ENCODE measurements around the gene DSCAML1.

Gene DSCAML1

DNA sequence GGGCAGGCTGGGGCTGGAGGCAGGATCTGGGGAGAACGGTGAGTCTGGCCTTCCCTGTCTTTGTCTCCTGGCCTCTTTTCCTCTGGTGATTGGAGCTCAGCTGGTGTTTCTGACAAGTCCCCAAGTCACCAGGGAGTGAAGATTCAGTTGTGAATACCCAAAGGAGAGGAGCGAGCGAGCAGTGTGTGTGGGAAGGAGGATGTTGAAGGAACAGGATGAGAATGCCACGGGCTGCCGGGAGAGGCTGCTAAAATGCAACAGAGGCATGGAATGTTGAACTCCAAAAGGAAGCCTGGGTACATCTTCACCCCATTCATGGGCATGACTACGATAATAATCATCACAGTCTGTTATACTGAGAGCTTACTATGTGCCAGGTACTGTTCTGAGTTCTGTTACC is 306.1 kb downstream of the DSCAML1 start:
- peak overlapping the region; percentile 54 to 77 (median 70); a peak in 21 of 22 replicates for H3K4me2 ChIP-seq
- peak overlapping the region in 3 of 11 experiments; percentile 1 to 39 (median 29); a peak in 3 of 22 replicates for H3K9ac ChIP-seq
- no peak overlapping the region for H3K27ac ChIP-seq
- H4K20me1 ChIP-seq, result 0 out of 22 replicates have a peak, but pooled peaks cover 0 to 7% (median 0%) of the 10 kb centered on the region in 11 experiments
- no peak overlapping the region for H3K4me3 ChIP-seq
- no peak for TF ChIP-seq Cebpa-rat (IDR thresholded peaks at IDR 0.05)
- no peaks in the 10 kb centered on the region for H3K36me3 ChIP-seq
- H3K27me3 ChIP-seq, result peaks cover 0 to 16% (median 10%) of the 10 kb centered on the region in 11 experiments; a peak in 14 of 22 replicates
- peaks cover 21 to 64% (median 48%) of the 10 kb centered on the region in 10 experiments for H3K4me1 ChIP-seq
- H3K9me3 ChIP-seq (replicated peaks in 1 of 11), result peaks cover 0 to 6% (median 0%) of the 10 kb centered on the region in 11 experiments; a peak in 1 of 22 replicates

DNA sequence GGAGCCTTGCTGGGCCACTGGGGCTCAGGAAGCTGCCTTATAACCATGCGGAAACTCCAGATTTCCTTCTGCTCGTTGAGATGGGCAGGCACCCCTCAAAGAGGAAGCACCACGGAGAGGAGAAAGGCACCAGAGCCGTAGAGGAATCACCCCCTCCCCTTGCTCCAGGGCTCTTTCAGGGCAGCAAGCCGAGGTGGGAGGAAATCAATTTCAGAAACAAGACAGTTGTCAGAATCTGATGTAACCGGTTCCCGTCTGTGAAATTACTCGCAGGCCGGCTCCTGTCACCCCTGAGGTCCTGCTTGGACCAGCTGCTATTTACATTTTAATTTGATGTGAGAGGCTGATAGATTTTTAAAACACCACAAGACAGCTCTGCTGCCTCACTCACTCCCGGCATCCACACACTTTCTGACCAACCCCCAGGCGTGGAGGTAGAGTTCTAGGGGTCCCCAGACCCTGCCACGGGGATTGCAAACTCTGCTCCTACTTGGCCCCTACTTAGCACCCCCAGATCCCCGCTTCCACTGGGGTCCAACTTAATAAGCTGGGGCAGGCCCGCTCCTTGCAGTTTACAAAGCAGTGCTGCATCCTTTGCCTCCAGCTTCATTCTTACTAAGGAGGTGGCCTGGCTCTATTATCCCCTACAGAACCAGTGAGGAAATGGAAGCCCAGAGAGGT is 306.9 kb downstream of the DSCAML1 start:
- peaks cover 0 to 16% (median 10%) of the 10 kb centered on the region in 11 experiments; a peak in 14 of 22 replicates for H3K27me3 ChIP-seq
- H4K20me1 ChIP-seq, result 0 out of 22 replicates have a peak, but pooled peaks cover 0 to 7% (median 0%) of the 10 kb centered on the region in 11 experiments
- H3K4me1 ChIP-seq, result peaks cover 21 to 62% (median 48%) of the 10 kb centered on the region in 10 experiments
- no peaks in the 10 kb centered on the region for H3K36me3 ChIP-seq
- TF ChIP-seq Cebpa-rat (IDR thresholded peaks at IDR 0.05), result no peak
- peak overlapping the region; percentile 54 to 77 (median 70) for H3K4me2 ChIP-seq
- peak overlapping the region in 3 of 11 experiments; percentile 1 to 39 (median 29); a peak in 4 of 22 replicates for H3K9ac ChIP-seq
- peak overlapping the region in 2 of 11 experiments; percentile 1 to 34; a peak in 2 of 22 replicates for H3K27ac ChIP-seq
- 0 out of 20 replicates have a peak overlapping the region, but pooled peaks of 1 of the 10 experiments have one; percentile 13 for H3K4me3 ChIP-seq
- H3K9me3 ChIP-seq (replicated peaks in 1 of 11), result peaks cover 0 to 6% (median 0%) of the 10 kb centered on the region in 11 experiments; a peak in 1 of 22 replicates

DNA sequence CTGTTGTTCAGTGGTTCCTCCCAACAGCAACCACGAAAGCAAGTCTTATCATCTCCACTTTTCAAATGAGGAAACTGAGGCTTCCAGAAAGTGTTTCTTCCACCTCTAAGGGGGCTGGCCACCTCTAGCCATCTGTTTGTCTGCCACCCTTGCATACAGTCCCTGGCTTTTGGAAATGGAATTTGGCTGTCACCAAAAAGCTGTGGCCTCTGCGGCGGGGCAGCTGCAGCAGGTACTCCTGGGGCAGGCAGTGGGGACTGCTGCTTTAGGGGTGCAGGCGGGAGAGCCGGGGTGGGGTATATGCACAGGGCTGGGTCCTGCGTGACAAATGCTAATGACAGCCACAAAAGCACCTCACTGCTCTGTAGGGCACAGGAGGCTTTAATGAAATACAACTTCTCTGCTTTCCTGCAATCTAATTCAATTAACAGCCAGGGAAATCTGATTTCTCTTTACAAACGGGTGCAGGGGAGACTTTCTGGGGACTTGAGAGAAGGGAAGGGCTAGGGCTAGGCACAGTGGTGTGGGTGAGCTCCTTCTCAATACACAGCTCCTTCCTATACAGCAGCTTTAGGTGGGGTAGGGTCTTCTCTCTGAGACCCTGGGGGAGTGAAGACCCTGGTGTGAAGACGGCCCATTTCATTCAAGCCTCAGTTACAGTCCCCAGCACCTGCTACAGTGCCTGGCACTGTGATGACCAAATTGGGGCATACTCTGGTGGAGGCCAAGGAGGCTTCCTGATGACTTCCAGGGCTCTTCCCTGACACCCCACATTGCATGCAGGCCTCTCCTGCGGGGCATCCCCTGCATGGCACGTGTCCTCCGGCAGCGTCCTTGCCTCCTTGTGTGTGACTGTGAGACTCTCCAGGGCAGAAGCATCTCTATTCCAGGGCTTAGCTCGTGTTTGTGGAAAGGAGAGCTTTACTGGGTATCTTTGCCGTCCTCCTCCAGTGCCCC is 307.7 kb downstream of the DSCAML1 start:
- no peak for TF ChIP-seq Cebpa-rat (IDR thresholded peaks at IDR 0.05)
- Histone ChIP-seq H3K9ac (peak overlapping the region in 2 of 11 experiments; percentile 29 to 39; a peak in 3 of 22 replicates), H3K4me1 (peaks cover 21 to 57% (median 48%) of the 10 kb centered on the region in 10 experiments), H3K4me3 (no peak overlapping the region), H3K27me3 (peaks cover 0 to 16% (median 10%) of the 10 kb centered on the region in 11 experiments; a peak in 14 of 22 replicates), H3K27ac (no peak overlapping the region), H3K9me3 (replicated peaks in 1 of 11) (peaks cover 0 to 6% (median 0%) of the 10 kb centered on the region in 11 experiments; a peak in 1 of 22 replicates), H4K20me1 (0 out of 22 replicates have a peak, but pooled peaks cover 0 to 7% (median 0%) of the 10 kb centered on the region in 11 experiments), H3K36me3 (no peaks in the 10 kb centered on the region), H3K4me2 (peak overlapping the region; percentile 54 to 77 (median 70))

DNA sequence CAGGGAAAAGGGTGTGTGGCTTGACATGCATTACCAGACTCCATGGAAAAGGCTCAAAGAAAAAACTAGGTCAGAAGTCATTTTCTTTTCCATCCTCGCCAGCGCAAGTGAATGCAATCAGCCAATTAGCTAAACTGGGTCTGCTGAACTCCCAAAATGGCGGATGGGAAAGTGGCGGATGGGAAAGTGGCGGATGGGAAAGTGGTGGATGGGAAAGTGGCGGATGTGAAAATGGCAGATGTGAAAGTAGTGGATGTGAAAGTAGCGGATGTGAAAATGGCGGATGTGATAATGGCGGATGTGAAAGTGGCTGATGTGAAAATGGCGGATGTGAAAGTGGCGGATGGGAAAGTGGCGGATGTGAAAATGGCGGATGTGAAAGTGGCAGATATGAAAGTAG is 311.0 kb downstream of the DSCAML1 start:
- 0 out of 22 replicates have a peak, but pooled peaks cover 0 to 7% (median 0%) of the 10 kb centered on the region in 11 experiments for H4K20me1 ChIP-seq
- H3K27me3 ChIP-seq, result no peaks in the 10 kb centered on the region
- no peak overlapping the region for H3K27ac ChIP-seq
- peaks cover 0 to 6% (median 0%) of the 10 kb centered on the region in 11 experiments; a peak in 1 of 22 replicates for H3K9me3 ChIP-seq (replicated peaks in 1 of 11)
- no peak overlapping the region for H3K9ac ChIP-seq
- no peak for TF ChIP-seq Cebpa-rat (IDR thresholded peaks at IDR 0.05)
- H3K4me1 ChIP-seq, result peaks cover 18 to 38% (median 36%) of the 10 kb centered on the region in 10 experiments
- no peak overlapping the region for H3K4me2 ChIP-seq
- no peak overlapping the region for H3K4me3 ChIP-seq
- no peaks in the 10 kb centered on the region for H3K36me3 ChIP-seq

DNA sequence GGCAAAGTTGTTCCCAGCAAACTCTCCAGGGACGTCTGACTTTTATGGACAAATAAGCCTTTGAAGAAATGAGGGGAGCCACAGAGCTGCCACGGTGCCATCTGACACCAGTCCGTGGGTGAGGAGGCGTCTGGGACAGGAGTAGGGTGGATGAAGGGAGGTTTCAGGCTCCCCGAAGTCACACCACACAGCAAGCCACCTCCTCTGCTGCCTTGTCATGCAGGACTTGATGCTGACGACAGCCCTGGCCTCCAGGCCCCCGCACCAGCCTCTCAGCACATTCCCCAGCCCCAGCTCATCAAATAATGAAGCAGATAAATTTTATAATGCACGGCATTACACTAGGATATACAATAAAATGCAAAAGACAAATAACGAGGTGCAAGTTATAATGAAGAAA is 312.9 kb downstream of the DSCAML1 start:
- TF ChIP-seq Cebpa-rat (IDR thresholded peaks at IDR 0.05), result no peak
- no peak overlapping the region for H3K4me3 ChIP-seq
- H4K20me1 ChIP-seq, result no peaks in the 10 kb centered on the region
- H3K4me2 ChIP-seq, result no peak overlapping the region
- peaks cover 0 to 19% (median 17%) of the 10 kb centered on the region in 10 experiments; a peak in 16 of 20 replicates for H3K4me1 ChIP-seq
- no peak overlapping the region for H3K27ac ChIP-seq
- H3K9ac ChIP-seq, result no peak overlapping the region
- H3K9me3 ChIP-seq (replicated peaks in 1 of 11), result peaks cover 0 to 6% (median 0%) of the 10 kb centered on the region in 11 experiments; a peak in 1 of 22 replicates
- no peaks in the 10 kb centered on the region for H3K36me3 ChIP-seq
- H3K27me3 ChIP-seq, result no peaks in the 10 kb centered on the region

DNA sequence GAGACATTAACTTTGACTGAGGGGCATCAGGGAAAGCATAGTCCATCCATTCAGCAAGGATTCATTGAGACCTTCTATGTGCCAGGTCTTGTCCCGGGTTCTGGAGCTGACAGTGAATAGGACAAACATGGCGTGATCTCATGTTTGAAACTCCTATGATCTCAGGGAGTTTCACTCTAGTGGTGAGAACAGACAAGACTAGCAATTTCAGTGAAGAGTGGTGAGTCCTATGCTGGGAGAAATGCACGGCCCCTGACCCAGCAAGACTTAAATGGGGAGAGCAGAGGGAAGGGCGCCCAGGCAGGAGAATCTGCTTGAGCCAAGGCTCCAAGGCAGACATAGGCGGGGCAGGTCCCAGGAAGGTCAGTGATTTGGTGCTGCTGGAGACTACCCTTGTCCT is 313.6 kb downstream of the DSCAML1 start:
- Histone ChIP-seq H3K9ac (no peak overlapping the region), H4K20me1 (no peaks in the 10 kb centered on the region), H3K27me3 (no peaks in the 10 kb centered on the region), H3K4me2 (no peak overlapping the region), H3K4me3 (no peak overlapping the region), H3K36me3 (no peaks in the 10 kb centered on the region), H3K27ac (no peak overlapping the region), H3K4me1 (peaks cover 0 to 11% (median 9%) of the 10 kb centered on the region in 10 experiments; a peak in 16 of 20 replicates), H3K9me3 (replicated peaks in 1 of 11) (peaks cover 0 to 6% (median 0%) of the 10 kb centered on the region in 11 experiments; a peak in 1 of 22 replicates)
- TF ChIP-seq Cebpa-rat (IDR thresholded peaks at IDR 0.05), result no peak

DNA sequence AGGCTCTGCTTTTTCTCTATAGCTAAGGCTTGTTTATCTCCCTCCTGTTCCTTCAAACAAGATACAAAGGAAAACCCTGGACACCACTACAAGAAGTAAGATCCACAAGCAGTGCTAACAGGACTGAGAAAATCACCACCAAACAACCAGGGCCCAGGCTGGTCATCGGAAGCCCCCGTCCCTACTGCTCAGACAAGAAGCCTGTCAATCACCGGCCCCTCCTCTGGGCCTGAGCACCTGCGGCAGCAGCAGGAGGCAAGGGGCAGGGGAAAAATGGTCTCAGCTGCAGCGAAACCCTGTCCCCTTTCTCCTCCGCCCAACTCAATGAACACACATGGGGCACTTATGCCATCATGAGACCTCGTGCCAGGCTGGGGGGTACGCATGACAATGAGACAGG is 314.1 kb downstream of the DSCAML1 start:
- Histone ChIP-seq H3K9ac (no peak overlapping the region), H3K4me2 (no peak overlapping the region), H3K27me3 (no peaks in the 10 kb centered on the region), H3K4me1 (peaks cover 0 to 6% (median 4%) of the 10 kb centered on the region in 10 experiments; a peak in 16 of 20 replicates), H4K20me1 (no peaks in the 10 kb centered on the region), H3K27ac (no peak overlapping the region), H3K36me3 (no peaks in the 10 kb centered on the region), H3K9me3 (replicated peaks in 1 of 11) (peaks cover 0 to 6% (median 0%) of the 10 kb centered on the region in 11 experiments; a peak in 1 of 22 replicates), H3K4me3 (no peak overlapping the region)
- TF ChIP-seq Cebpa-rat (IDR thresholded peaks at IDR 0.05), result no peak

DNA sequence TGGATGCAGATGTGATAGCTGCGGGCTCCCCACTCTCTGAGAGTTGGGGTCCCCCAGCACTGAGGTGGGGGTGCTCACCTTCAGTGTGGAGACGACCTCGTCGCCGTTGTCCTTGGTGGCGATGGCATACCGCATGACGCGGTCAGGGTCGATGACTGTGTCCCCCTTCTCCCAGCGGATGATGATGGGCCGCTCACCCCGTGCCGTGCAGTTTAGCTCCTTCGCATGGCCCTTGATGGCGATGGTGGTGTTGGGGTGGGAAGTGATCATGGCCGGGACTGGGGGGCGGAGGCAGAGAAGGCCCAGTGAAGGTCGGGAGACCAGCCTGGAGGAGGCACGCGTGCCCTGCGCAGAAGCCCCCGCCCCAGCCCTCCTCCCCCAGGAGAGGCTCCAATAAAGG is 315.1 kb downstream of the DSCAML1 start:
- H3K27me3 ChIP-seq, result no peaks in the 10 kb centered on the region

More for the DNA sequence above, 315.1 kb downstream of the DSCAML1 start:
- H3K36me3 ChIP-seq, result no peaks in the 10 kb centered on the region
- H3K4me1 ChIP-seq, result peaks cover 0 to 9% (median 0%) of the 10 kb centered on the region in 10 experiments; a peak in 5 of 20 replicates
- H4K20me1 ChIP-seq, result no peaks in the 10 kb centered on the region
- H3K4me2 ChIP-seq, result no peak overlapping the region
- no peak overlapping the region for H3K27ac ChIP-seq
- H3K4me3 ChIP-seq, result no peak overlapping the region
- peaks cover 0 to 6% (median 0%) of the 10 kb centered on the region in 11 experiments; a peak in 1 of 22 replicates for H3K9me3 ChIP-seq (replicated peaks in 1 of 11)
- no peak for TF ChIP-seq Cebpa-rat (IDR thresholded peaks at IDR 0.05)
- H3K9ac ChIP-seq, result no peak overlapping the region
